Dermis blood vessel endothelial cell (primary cell): Measurements from ENCODE around the gene EVI5L. TPM values are rescaled to one million over a fixed set of nuclear protein-coding genes. Genes with fewer than 3 reads are reported as not detected.
"Not testable (repeated sequence)": the region's sequence is repeated elsewhere in the genome, so short reads cannot be mapped to it uniquely, and the experiment has no call there.

Experiments
- DNase-seq: peaks from one replicate; pipeline ENCODE4 v3.0.0; 2010
- total RNA-seq: library from RNA; depleted of rRNA; stranded (reverse); fragments of >200 nt; gene quantifications from 2 replicates; pipeline ENCODE4 v1.2.3, GENCODE V29; 2014

EVI5L gene
- total RNA-seq = 12.6 and 16.5 TPM in 2 replicates

GRCh38 chr19:7829561-7830271, at the start of gene EVI5L:
Gene EVI5L (plus strand): TSS chr19:7830218. CDS start chr19:7846543, 16,325 bp downstream.
- peak; percentile 100 for DNase-seq

GRCh38 chr19:7781157-7781556, 48.9 kb upstream of the EVI5L start:
- DNase-seq = no peak

DNA sequence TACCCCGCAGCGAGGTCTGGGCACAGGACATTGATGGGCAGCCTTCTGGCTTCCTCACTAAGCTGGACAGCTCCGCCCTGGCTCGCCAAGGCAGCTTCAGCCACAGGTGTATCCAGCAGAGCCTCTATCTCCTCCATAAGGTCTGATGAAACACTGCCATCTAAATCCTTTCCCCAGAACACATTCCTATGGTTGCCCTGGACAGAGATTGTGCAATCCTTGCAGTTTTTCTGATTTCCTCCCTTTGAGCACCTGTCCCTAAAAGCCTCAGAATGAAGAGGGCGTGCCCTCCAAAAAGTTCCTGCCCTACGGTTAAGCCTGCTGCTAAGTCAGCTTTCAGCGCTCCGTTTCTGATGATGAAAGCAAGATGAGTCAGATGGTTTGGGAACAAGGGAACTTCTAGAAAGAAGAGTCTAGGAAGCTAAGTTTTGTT, 46.0 kb upstream of the EVI5L start:
- no peak for DNase-seq

DNA sequence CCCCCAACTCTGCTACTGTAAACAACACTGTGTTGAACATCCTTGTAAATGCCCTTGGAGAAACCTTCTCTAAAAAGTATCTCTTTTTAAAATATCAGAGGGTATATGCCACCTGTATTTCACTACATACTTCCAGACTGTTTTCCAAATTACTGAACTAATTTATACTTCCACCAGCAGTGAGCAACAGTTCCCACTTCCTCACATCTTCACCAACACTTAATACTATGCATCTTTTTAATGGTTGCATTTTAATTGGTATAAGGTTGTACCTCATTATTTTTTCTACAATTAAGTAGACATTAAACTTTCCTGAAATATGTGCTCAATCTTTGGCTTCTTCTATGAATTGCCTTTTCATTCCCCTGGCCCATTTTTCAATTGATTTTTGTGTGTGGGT, 45.2 kb upstream of the EVI5L start:
- DNase-seq = no peak

GRCh38 chr19:7787141-7787540, 42.9 kb upstream of the EVI5L start:
- DNase-seq = peak; percentile 23

DNA sequence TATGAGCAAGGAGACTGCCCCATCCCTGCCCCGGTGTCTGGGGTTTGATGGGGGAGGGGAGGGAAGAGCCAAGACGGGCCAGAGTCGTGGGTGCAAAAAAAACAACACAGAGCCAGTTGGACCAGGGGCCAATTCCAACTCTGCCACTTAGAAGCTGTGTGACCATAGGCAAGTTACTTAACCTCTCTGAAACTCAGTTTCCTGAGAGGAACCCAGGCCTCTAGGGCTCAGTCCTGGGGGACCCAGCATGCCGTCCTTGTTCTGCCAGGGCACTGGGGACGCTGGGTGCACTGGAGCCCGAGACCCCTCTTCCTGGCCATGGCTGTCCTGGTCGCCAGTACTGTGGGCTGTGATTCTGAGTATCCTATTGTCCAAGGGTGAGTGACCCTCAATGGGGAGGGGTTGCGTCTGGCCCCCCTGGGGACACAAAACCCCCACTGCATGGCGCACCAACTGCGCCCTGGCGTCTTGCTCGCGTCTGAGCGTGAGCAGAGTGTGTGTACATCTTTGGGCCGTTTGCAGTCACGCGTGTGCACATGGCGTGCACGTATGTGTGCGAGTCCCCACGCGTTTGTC, 42.3 kb upstream of the EVI5L start:
- DNase-seq = no peak

DNA sequence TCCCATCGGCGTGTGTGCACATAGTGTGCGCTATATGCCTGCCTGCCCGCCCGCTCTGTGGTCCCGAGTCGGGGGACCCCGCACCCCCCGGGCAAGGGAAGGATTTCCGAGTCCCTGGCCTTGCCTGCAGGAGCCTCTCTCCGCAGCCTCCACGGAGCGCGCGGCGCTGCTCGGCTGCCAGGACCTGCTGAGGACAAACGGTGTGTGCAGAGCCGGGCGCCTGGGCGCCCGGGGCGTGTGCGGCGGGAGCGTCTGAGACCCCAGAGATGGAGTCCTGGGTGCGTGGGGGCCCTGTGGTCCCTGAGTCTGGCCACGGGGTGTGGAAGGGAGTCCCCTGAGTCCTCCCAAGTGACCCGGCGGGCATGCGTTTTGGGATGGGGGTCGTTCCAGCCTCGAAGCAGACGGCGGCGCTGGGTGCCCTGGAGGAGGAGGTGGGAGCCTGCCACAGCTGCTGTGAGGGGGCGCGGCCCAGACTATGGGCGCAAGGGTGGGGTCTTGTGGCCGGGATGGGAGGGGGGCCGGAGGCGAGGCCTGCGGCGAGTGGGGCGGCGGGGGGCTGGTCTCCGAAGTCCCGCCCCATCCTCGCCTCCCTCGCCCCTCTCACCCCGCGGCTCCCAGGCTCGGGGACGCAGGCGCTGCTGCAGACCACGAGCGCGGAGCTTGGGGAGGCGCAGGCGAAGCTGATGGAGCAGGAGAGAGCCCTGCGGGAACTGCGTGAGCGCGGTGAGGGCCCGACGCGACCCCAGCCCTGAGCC, 41.7 kb upstream of the EVI5L start:
- no peak for DNase-seq

DNA sequence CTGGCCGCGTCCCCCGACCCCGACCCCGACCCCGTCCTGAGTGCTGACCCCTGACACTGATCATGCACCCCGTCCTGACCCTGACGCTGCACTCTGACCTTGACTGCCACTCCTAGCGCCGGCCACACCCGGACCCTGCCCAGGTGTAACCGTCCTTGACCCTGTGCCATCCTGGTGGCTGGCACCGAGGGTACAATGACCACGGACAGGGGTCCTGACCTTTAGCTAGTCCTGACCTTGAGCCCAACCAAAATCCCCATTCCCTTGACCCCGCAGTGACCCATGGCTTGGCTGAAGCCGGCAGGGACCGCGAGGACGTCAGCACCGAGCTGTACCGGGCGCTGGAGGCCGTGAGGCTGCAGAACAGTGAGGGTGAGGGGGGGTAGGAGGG, 41.1 kb upstream of the EVI5L start:
- DNase-seq = no peak

- no peak for DNase-seq
Measured at GRCh38 chr19:7789447-7789846, 40.6 kb upstream of the EVI5L start.

DNA sequence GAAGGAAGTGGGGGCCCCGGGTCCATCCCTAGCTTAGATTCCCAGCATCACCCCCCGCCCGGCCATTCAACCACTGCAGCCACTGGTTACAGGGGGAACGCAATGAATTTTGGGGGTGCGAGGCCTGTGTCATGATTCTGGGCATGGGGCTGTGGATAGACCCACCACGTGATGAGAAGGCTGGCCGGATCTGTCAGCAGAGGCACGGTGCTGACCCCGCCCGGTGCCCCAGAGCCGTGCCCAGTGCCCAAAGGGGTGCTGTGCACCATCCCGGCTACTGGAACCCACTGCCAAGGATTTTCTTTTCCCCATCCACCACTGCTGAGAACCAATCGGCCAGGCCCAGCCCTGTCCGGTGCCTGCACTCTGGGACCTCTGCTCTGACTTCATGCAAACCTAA, 39.6 kb upstream of the EVI5L start:
- DNase-seq = no peak

DNA sequence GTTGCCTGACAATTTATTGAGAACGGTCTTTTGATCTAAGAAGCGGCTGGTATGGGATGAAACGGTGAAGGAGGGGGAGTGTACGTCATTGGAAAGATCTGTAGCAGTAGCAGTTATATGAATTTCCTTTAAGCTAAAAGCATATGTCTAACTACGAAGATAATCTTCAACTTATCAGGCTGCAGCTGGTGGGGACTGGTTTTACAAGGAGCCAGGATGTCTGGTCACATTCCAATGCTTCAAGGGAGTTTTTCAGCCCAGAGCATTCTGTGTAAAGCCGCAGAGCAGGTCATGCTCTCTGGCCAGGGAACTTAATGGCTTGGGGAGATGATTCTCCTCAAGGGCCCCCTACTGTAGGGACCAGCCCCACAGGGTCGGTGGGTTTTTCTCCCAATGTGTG, 37.7 kb upstream of the EVI5L start:
- DNase-seq = peak; percentile 33

- DNase-seq = not testable (repeated sequence)
Measured at GRCh38 chr19:7792701-7793100, 37.3 kb upstream of the EVI5L start.

DNA sequence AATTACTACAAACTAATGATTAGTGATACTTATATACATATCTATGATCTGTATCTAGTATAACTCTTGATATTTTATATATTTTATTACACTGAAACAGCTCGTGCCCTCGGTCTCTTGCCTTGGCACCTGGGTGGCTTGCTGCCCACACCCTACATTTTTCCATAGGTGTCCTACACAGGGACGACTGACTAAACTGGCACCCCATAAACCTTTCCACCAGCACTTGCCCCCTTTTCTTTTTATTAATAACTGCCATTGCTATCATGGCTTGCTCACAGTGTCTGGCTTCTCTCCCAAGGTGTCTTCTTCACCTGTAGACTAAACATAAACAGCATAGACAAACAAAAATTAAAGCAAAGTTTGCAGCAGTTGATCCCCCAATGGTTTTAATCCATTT, 36.5 kb upstream of the EVI5L start:
- no peak for DNase-seq

DNA sequence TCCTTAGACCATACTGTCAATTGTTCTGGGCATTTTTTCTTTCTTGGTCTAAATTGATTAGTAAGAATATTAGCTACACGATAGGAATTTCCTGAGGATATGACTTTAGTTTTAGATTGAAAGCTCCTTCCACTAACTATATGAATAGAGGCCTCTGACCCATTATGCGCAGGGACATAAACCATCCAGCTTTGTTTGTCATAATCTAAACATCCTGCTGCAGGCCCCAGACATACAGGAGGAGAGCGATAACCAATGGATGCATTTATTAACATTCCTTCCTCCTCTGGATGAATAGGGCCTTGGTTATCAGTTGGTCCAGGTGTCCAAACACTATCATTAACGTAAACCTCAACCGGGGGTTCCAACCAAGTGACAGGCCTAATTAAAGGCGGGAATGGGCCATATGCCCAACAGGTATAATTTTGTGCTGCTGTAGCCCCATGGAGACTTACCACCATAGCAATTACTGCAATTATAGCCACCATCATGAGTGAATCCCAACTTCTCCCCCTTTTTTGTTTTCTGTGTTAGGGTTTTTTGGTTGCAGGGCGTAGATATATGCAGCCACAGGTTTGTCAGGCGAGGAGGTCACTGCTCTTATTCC, 34.4 kb upstream of the EVI5L start:
- DNase-seq = peak; percentile 93

DNA sequence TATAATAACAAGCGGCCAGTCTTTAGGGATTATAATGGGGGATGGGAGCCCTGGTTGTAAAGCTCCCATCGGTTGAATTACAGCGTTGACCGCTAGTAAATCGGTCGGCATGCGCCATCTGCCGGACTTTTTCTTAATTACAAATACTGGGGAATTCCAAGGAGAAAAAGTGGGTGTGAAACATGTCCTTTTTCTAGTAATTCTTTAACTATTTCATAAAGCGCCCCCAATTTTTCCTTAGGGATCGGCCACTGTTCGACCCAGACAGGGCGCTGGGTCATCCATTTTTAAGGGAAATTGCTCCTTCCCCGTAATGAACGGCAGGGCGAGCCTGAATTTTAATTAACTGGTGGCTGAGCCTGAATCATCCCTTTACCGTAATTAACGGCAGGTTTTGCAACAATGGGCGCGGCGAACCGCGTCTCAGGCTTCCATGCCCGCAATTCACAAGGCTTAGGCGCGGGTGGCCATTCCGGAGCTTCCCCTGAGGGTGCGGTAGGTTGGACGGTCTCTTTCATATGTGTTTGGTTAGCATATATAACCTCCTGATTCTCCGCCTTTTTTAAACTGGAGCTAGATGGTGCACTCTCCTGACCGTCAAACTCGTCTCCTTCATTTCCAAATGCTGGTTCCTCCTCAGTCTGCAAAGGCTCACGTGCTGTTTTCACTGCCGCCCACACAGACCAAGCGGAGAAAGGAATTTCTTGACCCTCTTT, 30.2 kb upstream of the EVI5L start:
- DNase-seq = peak; percentile 90

DNA sequence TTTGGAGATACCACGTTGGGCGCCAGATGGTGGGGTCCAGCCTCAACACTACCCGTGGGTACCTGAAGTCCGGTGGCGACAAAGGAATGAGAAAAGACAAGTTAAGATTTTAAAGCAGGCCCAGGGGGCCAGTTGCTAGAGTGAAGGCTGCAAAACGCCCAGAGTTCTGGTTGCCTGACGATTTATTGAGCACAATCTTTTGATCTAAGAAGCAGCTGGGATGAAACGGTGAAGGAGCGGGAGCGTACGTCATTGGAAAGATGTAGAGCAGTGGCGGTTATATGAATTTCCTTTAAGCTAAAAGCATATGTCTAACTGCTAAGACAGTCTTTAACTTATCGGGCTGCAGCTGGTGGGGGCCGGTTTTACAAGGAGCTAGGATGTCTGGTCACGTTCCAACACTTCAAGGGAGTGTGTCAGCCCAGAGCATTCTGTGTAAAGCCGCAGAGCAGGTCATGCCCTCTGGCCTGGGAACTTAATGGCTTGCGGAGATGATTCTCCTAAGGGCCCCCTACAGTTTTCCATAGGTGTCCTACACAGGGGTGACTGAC, 28.9 kb upstream of the EVI5L start:
- no peak for DNase-seq

- no peak for DNase-seq
Measured at GRCh38 chr19:7806234-7806633, 23.8 kb upstream of the EVI5L start.

DNA sequence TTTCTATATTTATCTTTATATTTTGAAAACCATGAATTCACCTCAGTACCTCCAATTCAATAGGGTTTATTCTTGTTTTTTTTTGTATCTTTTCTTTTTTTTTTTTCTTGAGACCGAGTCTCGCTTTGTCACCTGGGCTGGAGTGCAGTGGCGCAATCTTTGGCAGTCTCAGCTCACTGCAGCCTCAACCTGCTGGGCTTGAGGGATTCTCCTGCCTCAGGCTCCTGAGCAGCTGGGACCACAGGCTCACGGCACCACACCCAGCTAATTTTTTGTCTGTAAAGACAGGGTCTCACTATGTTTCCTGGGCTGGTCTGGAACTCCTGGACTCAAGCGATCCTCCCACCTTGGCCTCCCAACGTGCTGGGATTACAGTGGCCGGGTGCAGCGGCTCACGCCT, 23.1 kb upstream of the EVI5L start:
- no peak for DNase-seq

DNA sequence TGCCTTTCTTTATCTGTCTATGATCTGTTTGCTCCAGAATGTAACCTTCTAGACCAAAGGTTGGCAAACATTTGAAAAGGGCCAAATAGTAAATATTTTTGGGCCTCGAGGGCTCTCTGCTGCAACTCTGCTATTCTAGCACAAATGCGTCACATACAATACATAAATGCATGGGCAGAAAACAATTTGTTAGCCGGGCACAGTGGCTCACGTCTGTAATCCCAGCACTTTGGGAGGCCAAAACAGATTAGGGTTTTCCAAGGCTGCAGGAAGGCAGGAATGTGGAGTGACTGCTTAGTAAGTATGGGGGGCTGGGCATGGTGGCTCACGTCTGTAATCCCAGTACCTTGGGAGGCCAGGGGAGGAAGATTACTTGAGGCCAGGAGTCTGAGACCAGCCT, 21.9 kb upstream of the EVI5L start:
- DNase-seq = no peak

- DNase-seq = no peak
Measured at GRCh38 chr19:7811989-7812388, 18.0 kb upstream of the EVI5L start.

GRCh38 chr19:7815325-7815724, 14.7 kb upstream of the EVI5L start:
- no peak for DNase-seq

- DNase-seq = not testable (repeated sequence)
Measured at GRCh38 chr19:7816040-7816439, 14.0 kb upstream of the EVI5L start.

- DNase-seq = no peak
Measured at GRCh38 chr19:7817801-7818200, 12.2 kb upstream of the EVI5L start.
